NT2/D1 (cell line): ENCODE data around the gene OR2T11.
"Not testable (repeated sequence)": the region's sequence is repeated elsewhere in the genome, so short reads cannot be mapped to it uniquely, and the experiment has no call there.

Source experiments
- DNase-seq: peaks from one replicate; pipeline ENCODE4 v3.0.0-alpha.2; 2011; ENCODE audit warnings: low read depth, low spot score
- H3K27me3 ChIP-seq: 2 replicates; pipeline ENCODE4 v1.6.0; 2011; ENCODE audit warnings: mild to moderate bottlenecking; ENCODE audit not compliant: insufficient read length, insufficient read depth
- H3K36me3 ChIP-seq: 2 replicates; pipeline ENCODE4 v1.6.1; 2011; ENCODE audit warnings: mild to moderate bottlenecking, low read length, mixed read lengths; ENCODE audit not compliant: insufficient read depth, insufficient read length
- H3K4me1 ChIP-seq: 2 replicates; pipeline ENCODE4 v1.5.1; 2011; ENCODE audit not compliant: insufficient read depth, insufficient read length
- H3K4me3 ChIP-seq: 2 replicates; pipeline ENCODE4 v1.5.1; 2011; ENCODE audit warnings: low read depth; ENCODE audit not compliant: insufficient read length
- H3K9ac ChIP-seq: 2 replicates; pipeline ENCODE4 v1.6.0; 2011; ENCODE audit warnings: low read depth; ENCODE audit not compliant: insufficient read length
- H3K9me3 ChIP-seq: 2 replicates; pipeline ENCODE4 v1.5.1; 2011; ENCODE audit warnings: mild to moderate bottlenecking, low read length; ENCODE audit not compliant: insufficient read depth
- SUZ12 ChIP-seq: IDR thresholded peaks from 2 replicates; pipeline ENCODE4 v1.6.1; 2011; ENCODE audit not compliant: insufficient read length, insufficient read depth; ENCODE audit errors: extremely low read depth
- YY1 ChIP-seq: IDR thresholded peaks from 2 replicates; pipeline ENCODE4 v1.6.1; 2011; ENCODE audit not compliant: insufficient read length, insufficient read depth
- ZNF274 ChIP-seq: IDR thresholded peaks from 2 replicates; pipeline ENCODE4 v1.6.1; 2011; ENCODE audit warnings: mild to moderate bottlenecking, low read depth, low read length

Gene OR2T11

DNA sequence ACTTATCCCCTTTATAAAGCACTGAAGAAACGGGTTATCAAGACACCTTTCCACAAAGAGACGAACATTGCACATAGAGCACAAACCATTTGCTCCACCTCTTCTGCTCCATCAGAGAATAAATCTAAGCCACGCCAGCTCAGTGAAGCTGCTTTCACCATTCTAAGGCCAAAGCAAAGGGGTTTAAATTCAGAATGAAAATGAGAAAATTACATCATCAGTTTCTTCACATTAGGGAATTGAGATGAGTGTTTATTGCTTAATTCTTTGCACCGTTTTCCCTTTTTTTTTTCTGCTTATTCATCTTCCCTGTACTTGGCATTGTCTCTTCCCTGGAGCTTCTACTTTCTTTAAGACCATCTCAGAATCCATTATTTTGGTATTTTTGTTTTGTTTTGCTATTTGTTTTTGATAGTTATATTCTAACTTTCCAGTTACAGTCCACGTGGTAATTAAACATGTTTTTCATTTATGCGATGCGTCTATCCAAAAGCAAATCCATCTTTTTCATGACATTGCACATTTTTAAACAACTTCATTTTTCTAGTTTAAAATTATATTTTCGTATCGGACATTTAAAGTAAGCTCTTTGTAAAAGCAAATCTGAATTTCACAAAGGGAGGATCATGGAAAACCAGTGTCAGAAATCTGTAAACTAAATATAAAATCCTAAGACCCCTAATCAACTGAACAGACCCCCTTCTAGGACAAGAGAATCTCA lies 58.5 kb downstream of the OR2T11 start:
- Histone ChIP-seq H3K4me1 (no peaks in the 10 kb centered on the region), H3K36me3 (no peaks in the 10 kb centered on the region), H3K9ac (no peak overlapping the region), H3K9me3 (no peaks in the 10 kb centered on the region), H3K27me3 (no peaks in the 10 kb centered on the region), H3K4me3 (no peak overlapping the region)
- DNase-seq, result no peak
- TF ChIP-seq YY1, result no peak
- no peak for TF ChIP-seq ZNF274
- TF ChIP-seq SUZ12, result no peak

DNA sequence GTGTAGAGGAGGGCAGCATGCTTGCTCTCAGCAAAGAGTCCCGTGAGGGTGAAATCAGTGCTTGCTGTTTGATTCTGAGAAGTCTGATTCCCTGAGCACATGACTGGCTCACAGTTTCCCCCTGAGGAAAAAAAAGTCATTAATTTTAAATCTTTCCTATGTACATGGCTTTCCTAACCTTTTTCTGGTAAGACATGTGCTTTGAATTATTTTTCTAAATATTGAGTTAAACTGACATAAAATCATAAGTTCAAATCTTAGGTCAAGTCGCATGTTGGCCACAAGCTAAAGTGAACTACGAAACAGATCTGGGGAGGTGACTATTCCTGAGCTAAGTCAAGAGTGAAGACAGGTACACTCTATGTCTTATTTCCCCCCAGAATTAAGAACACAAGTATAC lies 60.2 kb downstream of the OR2T11 start, which contains the start of gene OR2T34:
OR2T34 (minus strand) TSS at position 101 of the 400 bp plus-strand sequence; CDS start at position 101, 0 bp downstream.
- H3K4me3 ChIP-seq, H3K27me3 ChIP-seq, H3K9ac ChIP-seq, H3K9me3 ChIP-seq, H3K36me3 ChIP-seq, DNase-seq, H3K4me1 ChIP-seq: not testable (repeated sequence)

DNA sequence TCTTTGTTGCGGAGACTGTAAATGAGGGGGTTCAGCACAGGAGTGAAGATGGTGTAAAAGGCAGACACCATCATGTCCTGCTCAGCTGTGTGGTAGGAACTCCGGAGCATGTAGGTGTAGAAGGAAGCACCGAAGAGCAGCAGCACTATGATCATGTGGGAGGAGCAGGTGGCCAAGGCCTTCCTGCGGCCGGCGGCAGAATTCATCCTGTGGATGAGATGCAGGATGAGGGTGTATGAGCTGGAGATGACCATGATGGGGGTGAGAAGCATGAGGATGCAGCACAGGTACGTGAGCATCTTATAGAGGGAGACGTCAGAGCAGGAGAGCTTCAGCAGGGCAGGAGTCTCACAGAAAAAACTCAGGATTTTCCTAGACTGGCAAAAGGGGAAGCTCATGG lies 61.0 kb downstream of the OR2T11 start:
- not testable (repeated sequence) for H3K9ac ChIP-seq, H3K36me3 ChIP-seq, H3K4me3 ChIP-seq, H3K4me1 ChIP-seq, H3K9me3 ChIP-seq, H3K27me3 ChIP-seq, DNase-seq
